AG09319 (cell line): Measurements from ENCODE around the gene IP6K2.

Experiments
- DNase-seq: peaks from one replicate; pipeline ENCODE4 v3.0.0-alpha.2; 2010; ENCODE audit warnings: low read depth; ENCODE audit errors: extremely low read depth
- CTCF ChIP-seq: IDR thresholded peaks from 2 replicates; pipeline ENCODE4 v1.5.1; 2011; ENCODE audit warnings: low read depth, mild to moderate bottlenecking, inconsistent platforms, low read length, moderate library complexity

The IP6K2 gene

GRCh38 chr3:48652923-48653715, 63.9 kb downstream of the IP6K2 start:
- no peak for TF ChIP-seq CTCF
- DNase-seq: no peak

DNA sequence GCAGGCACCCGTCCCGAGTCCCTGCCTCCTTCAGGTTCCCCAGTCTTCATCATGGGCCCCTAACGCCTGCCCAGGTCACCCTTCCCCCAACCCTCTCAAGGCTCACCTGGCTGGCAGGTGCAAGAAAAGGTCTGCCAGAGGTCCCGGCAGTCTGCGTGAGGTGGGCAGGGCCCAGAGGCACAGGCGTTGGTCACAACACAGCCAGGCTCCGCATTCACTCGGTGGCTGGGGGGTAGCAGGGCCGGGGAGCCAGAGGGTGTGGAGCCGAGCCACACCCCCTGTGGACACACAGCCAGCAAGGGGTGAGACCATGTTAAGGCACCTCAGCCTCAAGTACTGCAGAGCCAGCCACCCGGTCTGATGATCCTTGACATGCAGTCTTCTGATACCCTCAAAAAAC, 65.2 kb downstream of the IP6K2 start:
- TF ChIP-seq CTCF: no peak
- DNase-seq: no peak

DNA sequence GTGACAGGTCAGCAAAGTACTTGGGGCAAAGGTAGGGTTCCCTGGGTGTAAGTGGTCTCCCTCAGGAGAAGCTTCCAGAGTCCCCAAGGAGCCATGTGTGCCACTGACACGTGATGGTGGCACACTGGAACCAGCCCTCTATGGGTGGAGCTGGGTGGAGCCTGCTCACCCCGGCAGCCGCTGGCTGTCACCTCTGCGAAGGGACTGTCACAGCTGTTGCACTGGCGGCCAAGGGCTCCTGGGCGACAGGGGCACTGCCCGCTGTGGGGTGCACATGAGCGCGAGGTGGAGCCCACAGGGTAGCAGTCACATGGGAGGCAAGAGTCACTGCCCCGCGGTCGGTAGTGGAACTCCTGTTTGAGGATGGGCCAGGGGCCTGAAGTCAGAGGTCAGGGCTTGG, 66.3 kb downstream of the IP6K2 start:
- no peak for DNase-seq

DNA sequence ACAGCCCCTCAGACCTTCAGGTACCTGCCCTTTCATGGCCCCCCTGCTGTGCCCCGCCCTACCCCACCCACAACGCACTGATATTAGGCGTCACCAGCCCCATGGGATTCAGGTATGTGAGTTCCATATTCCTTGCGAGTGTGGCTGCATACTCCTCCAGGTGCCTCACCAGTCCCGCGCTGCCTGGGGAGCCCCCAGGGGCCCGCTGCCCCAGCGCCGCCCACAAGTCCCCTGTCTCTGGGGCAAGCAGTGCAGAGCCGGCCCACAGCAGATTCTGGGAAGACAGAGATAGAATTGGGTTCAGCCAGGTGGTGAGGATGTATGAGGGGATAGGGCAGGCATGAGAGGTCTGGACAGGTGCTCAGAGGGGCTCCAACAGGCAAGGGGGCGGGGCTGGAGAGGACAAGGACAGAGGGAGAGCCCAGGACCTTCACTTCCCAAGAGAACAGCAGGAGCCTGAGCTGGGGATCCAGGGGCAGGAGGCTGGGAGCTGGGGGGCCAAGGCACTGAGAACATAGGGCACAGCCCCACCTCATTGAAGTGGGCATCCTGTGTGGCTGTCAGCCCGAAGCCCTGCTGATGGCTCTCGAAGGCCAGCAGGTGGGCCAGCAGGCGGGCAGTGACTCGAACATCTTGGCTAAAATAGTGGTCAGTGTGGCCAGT, 68.7 kb downstream of the IP6K2 start:
- TF ChIP-seq CTCF: no peak
- DNase-seq: no peak

More for the DNA sequence above, 66.3 kb downstream of the IP6K2 start:
- no peak for TF ChIP-seq CTCF

GRCh38 chr3:48647714-48648113, 69.3 kb downstream of the IP6K2 start:
- DNase-seq: no peak
- no peak for TF ChIP-seq CTCF

DNA sequence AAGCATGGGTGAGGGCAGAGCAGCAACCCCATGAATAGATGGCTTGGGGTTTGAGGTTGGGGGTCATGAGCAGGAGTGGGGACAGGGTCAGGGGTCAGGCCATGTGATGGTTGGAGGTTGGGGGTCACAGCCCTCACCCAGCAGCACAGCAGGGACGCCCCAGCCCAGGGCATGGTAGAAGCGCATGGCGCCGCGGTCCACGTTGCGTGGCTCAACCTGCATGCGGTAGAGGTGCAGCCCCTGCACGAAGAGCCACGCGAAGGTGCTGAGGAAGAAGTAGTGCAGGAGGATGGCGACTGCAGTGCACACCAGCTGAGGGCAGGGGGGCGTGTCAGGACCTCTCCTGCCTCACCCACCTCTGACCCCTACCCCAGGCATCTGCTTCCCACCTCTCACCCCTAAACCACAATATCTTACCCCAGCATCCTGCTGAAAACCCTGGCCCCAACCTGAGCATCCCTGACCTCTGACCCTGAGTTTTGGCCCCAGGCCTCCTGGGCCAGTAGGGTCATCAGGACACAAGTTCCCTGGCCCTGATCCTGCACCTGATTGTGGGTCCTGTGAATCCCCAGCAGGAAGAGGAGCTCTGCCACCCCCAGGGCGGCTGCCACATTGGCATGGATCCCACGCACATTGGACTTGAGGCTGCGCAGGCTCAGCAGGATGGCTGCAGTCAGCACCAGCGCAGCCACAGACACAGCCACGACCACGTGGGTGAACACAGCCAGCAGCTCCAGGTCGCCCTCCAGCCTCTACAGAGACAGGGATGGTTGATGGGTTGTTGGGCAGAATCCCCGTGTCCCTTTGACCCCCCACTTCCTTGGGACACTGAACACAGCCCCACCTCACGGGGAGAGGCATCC, 71.9 kb downstream of the IP6K2 start:
- no peak for TF ChIP-seq CTCF

More for the DNA sequence above, 71.9 kb downstream of the IP6K2 start:
- DNase-seq: no peak
